GM18519 (cell line): ENCODE results near the gene PLXDC1.
"Not testable (repeated sequence)": the region's sequence is repeated elsewhere in the genome, so short reads cannot be mapped to it uniquely, and the experiment has no call there.

Experiments used
- ATAC-seq: cut with Tn5 transposase; IDR thresholded peaks from one replicate; pipeline ENCODE4 v1.9.1; 2021; ENCODE audit warnings: mild to moderate bottlenecking, moderate library complexity; ENCODE audit not compliant: unreplicated experiment, low FRiP score

Gene PLXDC1

DNA sequence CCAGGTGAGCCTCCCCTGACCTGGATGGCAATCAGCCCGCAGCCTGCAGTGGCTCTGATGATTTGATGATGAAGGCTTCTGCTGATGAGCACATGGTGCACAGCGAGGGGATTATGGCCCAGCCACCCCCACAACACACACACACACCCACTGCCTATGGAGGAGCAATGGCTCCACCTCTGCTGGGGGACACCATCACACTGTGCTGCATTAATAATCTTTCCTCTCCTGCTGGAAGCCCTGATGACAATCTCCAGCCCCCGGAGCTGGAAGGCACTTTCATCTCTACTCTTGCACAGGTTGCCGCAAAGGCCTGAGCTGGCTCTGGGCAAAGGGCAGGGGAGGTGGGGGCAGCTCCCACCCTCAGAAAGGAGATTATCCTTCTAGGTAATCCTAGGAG, 79.9 kb downstream of the PLXDC1 start:
- no peak for ATAC-seq

DNA sequence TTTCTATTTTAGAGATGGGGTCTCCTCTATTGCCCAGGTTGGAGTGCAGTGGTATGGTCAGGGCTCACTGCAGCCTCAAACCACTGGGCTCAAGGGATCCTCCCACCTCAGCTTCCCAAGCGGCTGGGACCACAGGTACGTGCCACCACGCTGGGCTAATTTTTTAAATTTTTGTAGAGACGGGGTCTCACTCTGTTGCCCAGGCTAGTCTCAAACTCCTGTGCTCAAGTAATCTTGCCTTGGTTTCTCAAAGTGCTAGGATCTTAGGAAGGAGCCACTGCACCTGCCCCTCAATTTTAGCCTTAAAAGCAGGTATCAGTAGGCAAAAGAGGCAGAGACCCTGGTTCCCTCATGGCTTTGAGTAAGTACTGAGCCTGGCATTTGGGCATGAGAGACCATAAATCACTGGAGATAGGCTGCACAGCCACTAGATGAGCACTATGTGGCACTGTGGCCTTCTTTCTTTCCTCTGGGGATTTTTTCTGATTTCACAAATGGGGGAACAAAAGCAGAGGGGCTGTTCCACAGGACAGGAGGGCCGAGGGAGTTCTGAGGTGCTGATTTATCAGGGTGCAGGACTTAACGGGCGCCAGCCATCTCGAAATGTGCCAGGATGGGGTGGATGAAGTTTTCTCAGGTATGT, 82.2 kb downstream of the PLXDC1 start:
- ATAC-seq, result no peak

DNA sequence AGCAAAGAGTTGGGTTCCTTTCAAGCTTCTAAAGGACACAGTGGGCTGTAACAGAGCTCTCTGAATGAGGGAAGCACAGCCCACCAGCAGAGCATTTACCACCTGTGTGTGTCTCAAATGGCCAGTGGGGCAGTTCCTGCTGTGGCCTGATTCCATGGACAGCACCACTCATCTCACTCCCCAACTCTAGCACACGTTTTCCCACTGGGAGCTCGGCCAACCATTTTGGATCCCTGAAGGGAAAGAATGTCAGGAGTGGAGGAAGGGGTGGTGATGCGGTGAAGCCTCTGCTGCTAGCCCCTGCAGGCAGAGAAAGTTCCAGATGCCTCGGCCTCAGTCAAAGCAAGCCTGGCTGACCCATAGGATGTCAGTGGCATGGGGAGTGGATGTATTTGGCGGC, 86.6 kb downstream of the PLXDC1 start:
- no peak for ATAC-seq

GRCh38 chr17:39064374-39064773, 87.1 kb downstream of the PLXDC1 start:
- ATAC-seq, result no peak

DNA sequence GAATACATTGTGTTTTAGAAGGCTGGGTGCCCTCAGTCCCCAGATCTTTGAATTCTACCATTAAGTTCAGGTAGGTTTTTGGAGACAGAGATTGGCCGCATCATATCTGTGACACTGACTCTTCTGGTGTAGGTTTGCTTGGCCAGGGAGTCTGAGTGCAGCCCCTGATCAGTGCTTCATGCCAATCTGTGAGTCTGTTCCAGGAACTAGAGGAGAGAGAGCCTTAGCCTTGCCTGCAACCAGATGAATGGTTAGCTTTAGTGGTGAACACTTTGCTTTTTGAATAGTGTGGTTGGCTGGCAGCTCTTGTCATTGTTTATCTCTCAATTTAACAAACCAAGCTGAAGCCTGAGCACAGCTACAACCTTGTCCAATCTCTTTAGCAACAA, 87.8 kb downstream of the PLXDC1 start:
- no peak for ATAC-seq

DNA sequence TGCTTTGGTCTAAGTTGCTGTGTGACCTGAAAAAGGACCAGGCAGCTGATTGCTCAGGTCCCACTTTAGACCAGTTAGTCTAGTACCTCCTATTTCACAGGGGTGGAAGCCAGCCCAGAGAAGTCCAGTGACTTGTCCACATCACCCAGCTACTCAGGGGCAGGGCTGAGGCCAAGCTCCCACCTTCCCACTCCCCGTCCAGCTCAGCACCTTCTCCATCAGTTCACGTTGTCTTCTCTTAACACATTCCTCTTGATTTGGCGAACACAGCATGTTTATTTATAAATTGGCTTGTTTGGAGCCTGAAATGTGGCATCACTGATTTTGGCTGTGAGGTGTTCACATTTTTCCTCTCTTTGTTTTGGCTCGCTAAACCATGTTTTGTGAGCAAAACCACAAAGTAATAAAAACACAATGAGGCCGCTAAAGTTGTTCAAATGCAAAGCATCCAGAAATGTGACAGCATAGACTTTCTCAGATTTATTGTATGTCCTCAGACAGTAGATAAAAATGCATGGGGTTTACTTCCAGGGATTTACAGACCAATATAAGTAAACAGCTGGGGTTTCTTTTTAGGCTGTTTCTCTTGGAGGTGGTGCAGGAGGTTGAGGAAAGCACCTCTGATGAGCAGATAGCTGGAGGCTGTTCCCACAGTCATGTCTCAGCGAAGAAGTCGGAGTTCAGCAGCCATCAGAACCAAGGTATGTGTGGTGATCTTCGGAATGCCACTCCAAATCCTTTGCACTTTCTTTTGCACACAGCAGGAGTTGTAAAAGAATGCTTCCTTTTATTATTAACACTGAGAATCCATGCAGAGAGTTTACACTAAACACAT, 88.4 kb downstream of the PLXDC1 start:
- no peak for ATAC-seq

DNA sequence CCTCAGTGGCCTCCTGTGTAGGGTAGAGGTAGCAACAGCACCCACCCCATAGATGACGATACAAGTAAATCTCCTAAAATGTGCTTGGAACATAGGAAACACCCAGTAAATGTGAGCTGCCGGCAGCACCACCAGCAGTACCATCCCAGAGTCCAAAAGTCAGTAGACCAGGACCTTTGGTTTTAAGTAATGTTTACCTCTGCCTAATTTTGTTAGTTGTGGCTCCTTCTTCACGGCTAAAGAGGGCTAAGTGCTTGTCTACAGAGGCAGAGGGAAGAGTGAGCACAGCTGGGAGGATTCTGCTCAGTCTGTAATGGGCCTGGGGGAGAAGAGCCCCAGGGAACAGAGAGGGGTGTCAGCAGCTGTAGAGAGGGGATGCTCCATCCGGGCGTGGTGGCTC, 92.9 kb downstream of the PLXDC1 start:
- no peak for ATAC-seq

DNA sequence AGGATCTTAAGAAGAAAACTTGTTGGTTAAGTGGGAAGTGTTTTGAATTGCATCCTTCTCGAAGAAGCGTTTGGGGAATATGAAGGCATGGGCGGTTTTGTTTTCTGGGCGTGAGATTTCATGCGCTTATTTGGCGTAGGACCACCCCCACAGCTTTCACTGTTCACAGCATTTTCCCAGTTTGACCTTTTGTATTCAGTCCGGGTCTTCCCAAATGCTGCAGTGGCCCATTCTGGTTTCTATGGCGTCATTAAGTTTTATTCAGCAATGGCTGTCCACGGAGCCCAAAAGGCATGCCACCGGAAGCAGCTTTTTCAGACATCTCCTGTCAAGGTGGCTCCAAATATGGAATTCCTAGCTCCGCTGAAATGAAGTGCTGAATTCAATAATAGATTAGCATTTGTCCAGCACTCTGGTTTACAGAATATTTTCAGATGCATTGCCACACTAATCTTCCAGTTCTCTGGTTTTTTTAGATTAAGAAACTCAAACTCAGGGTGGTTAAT, 93.7 kb downstream of the PLXDC1 start:
- no peak for ATAC-seq

DNA sequence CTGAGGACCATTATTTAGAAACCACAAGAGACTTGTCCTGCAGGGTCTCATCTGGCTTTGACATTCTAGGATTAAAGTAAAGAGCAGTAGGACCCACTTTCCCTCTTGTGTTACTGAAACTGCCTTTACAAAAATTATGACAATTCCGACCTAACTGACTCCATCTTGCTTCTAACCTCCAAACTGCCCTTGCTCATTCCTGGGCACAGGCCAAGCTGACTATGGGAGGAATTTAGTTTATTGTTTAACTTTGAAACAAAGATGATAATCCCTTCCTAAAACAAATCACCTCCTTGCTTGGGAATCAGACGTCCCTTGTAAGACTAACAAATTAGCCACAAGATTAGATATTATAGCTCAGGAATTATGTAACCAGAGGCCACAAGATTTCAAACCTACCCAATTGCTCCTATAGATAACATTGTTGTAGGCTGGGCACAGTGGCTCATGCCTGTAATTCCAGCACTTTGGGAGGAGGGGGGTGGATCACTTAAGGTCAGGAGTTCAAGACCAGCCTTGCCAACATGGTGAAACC, 97.3 kb downstream of the PLXDC1 start:
- ATAC-seq, result no peak

DNA sequence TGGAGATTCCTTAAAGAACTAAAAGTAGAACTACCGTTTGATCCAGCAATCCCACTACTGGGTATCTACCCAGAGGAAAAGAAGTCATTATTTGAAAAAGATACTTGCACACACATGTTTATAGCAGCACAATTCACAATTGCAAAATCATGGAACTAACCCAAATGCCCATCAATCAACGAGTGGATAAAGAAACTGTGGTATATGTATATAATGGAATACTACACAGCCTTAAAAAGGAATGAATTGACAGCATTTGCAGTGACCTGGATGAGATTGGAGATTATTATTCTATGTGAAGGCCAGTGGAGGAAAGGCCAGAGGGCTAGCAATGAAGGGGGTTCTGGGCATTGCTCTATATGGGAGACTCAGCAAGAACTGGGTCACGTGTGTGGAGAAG, 99.0 kb downstream of the PLXDC1 start:
- not testable (repeated sequence) for ATAC-seq

- no peak for ATAC-seq
These were observed 100.3 kb downstream of the PLXDC1 start for GRCh38 chr17:39051001-39051585.

DNA sequence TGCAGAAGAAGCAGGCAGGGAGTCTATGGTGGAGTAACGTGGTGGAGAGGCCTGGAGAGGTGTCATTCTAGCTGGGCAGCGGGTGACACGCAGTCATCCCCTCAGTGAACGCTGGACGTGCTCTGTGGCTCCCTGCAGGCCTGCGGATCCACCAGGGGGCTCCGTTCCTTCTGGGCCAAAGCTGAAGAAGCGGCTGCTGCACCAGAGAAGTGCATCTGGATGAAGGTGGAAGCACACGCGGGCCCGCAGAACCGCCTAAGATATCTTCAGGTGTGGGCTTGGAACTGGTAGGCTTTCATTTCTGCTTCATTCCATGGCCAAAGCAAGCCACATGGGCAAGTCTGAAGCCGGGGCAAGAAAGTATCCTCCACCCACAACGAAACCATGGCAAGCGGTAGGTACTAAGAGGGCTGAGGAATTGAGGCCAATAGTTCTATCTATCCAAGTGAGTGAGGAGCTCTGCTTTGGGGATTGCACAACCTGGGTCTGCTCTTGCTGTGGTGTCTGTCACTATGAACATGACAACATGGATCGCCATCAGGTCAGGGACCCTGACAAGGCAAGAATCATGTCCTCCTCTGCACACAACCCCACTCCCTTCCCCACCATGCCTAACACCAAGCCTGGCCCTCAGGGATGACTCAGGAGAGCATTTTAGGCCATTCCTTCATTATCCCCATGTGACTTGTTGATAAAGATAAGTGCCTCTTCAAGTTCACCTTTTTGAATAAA, 105.3 kb downstream of the PLXDC1 start:
- no peak for ATAC-seq

DNA sequence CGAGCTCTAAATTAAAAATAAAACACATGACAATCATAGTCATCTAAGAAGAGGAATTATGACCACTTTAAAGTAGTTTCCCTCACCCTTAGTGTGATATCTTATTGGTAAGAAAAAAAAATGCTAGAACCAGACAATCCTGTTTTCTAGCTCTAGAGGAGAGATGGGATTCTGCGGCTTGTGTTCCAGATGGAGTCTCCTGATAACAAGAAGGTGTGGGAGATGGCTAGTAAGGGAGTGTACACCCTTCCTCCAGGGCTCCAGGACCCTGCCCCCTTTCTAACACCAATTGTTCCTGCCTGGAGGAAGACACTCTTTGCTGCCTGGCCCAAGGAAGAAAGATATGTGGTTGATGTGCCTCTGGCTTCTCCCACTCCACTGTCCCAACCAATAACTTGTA, 115.4 kb downstream of the PLXDC1 start:
- no peak for ATAC-seq

DNA sequence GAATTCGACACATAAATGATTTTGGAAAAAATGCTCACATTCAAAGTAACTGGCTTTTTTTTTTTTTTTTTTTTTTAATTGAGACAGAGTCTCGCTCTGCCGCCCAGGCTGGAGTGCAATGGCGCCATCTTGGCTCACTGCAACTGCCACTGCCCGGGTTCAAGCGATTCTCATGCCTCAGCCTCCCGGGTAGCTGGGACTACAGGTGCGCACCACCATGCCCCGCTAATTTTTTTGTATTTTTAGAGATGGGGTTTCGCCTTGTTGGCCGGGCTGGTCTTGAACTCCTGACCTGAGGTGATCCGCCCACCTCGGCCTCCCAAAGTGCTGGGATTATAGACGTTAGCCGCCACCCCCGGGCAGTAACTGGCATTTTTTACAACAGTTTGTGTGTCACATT, 115.9 kb downstream of the PLXDC1 start:
- not testable (repeated sequence) for ATAC-seq

- ATAC-seq, result no peak
These were observed 122.7 kb downstream of the PLXDC1 start for GRCh38 chr17:39028690-39029089.

GRCh38 chr17:39027455-39028035, 123.9 kb downstream of the PLXDC1 start:
- no peak for ATAC-seq

DNA sequence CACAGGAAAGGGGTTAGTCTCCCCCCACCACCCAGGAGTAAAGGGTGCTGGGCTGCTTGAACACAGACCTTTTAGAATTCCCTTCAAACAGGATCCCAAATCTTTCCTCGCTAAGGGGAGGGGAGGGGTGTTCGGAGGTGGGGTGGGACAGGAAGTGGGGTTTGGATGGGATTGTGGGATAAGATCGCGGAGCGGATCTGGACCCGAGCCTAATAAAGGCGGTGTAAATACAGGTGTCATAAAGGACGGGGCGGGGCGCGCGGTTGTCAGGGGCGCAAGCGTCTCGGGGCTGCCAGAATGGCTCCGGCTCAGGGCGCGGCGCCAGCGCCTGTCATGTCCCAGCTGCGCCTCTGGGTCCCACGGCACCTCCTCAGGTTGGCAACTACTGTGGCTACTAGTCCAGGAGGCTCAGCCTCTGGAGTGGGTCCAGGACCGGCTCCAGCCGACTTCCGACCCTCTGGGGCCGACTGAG, 124.4 kb downstream of the PLXDC1 start:
- ATAC-seq, result no peak

GRCh38 chr17:39026346-39026745, 125.1 kb downstream of the PLXDC1 start:
- ATAC-seq, result not testable (repeated sequence)

DNA sequence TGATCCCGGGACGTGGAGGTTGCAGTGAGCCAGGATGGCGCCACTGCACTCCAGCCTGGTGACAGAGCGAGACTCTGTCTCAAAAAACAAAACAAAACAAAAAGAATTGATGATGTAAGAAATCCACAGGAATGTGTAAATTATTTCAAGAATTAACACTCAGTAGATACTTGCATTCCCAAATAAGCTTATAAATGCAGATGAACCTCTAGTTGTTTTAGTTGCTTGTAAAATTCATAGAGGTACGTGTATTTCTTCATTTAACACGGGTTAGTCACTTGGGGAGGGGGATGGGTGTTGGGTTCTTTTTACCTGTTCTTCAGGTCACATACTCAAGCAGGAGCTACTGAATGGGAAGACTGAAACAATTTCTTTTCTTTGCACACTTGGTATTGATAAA, 128.5 kb downstream of the PLXDC1 start:
- ATAC-seq, result no peak

GRCh38 chr17:39020037-39020436, 131.4 kb downstream of the PLXDC1 start:
- ATAC-seq, result not testable (repeated sequence)
